KMS-11 (cell line): ENCODE measurements around the gene CCNYL1.

ENCODE experiments used
- H2AFZ ChIP-seq: fragments of 200-600 bp; sonication (generic); 2 replicates; pipeline ENCODE4 v1.6.1; 2016; ENCODE audit warnings: antibody characterized with exemption, mixed run types, low read depth
- H3K27ac ChIP-seq: fragments of 200-600 bp; sonication (generic); 2 replicates; pipeline ENCODE4 v1.6.1; 2016; ENCODE audit warnings: mild to moderate bottlenecking, mixed run types
- H3K27me3 ChIP-seq: fragments of 200-600 bp; sonication (generic); 2 replicates; pipeline ENCODE4 v1.6.1; 2017; ENCODE audit warnings: mild to moderate bottlenecking, low read depth, mixed run types, moderate library complexity; ENCODE audit not compliant: insufficient read depth
- H3K36me3 ChIP-seq: fragments of 200-600 bp; sonication (generic); 2 replicates; pipeline ENCODE4 v1.6.1; 2017; ENCODE audit warnings: mild to moderate bottlenecking, mixed run types; ENCODE audit not compliant: insufficient read depth
- H3K4me1 ChIP-seq: fragments of 200-600 bp; sonication (generic); 2 replicates; pipeline ENCODE4 v1.6.1; 2016; ENCODE audit warnings: mild to moderate bottlenecking, low read depth, mixed run types; ENCODE audit not compliant: poor library complexity, severe bottlenecking
- H3K4me2 ChIP-seq: fragments of 200-600 bp; sonication (generic); 2 replicates; pipeline ENCODE4 v1.7.0; 2016; ENCODE audit warnings: mild to moderate bottlenecking, mixed run types
- H3K4me3 ChIP-seq: fragments of 200-600 bp; sonication (generic); IDR thresholded peaks from 2 replicates; pipeline ENCODE4 v1.6.1; 2017; ENCODE audit warnings: low read depth, low read length, mixed read lengths; ENCODE audit not compliant: insufficient read depth
- H3K79me2 ChIP-seq: fragments of 200-600 bp; sonication (generic); 2 replicates; pipeline ENCODE4 v1.6.1; 2016; ENCODE audit warnings: low read depth, mixed run types; ENCODE audit not compliant: insufficient read depth
- H3K9ac ChIP-seq: fragments of 200-600 bp; sonication (generic); 2 replicates; pipeline ENCODE4 v1.6.1; 2016; ENCODE audit warnings: mild to moderate bottlenecking, mixed run types
- H4K20me1 ChIP-seq: fragments of 200-600 bp; sonication (generic); 2 replicates; pipeline ENCODE4 v1.6.1; 2016; ENCODE audit warnings: mild to moderate bottlenecking, mixed run types; ENCODE audit not compliant: insufficient read depth
- CTCF ChIP-seq: fragments of 200-600 bp; sonication (generic); conservative IDR thresholded peaks from 2 replicates; pipeline ENCODE4 v1.6.1; 2017; ENCODE audit warnings: low read depth, mild to moderate bottlenecking, antibody characterized with exemption, low read length, moderate library complexity, mixed read lengths

The CCNYL1 gene

GRCh38 chr2:207710814-207711740 lies at the start of gene CCNYL1:
Gene CCNYL1, plus strand, starts transcription at chr2:207711640. Its CDS starts 257 bp downstream, at chr2:207711897.
- peaks cover 15% of the 10 kb centered on the region for H3K79me2 ChIP-seq
- peaks cover 12% of the 10 kb centered on the region for H3K4me1 ChIP-seq
- peak within 1 kb of the TSS; percentile 91 for H3K4me2 ChIP-seq
- no peaks in the 10 kb centered on the region for H4K20me1 ChIP-seq
- H3K36me3 ChIP-seq, result no peaks in the 10 kb centered on the region
- H3K27ac ChIP-seq, result peak within 1 kb of the TSS; percentile 80
- peak within 1 kb of the TSS; percentile 100 for H2AFZ ChIP-seq
- H3K9ac ChIP-seq, result peak within 1 kb of the TSS; percentile 64
- peak within 1 kb of the TSS; percentile 73 for H3K4me3 ChIP-seq
- H3K27me3 ChIP-seq, result no peaks in the 10 kb centered on the region
- TF ChIP-seq CTCF, result no peak

GRCh38 chr2:207662203-207662602 lies 49.2 kb upstream of the CCNYL1 start:
- Histone ChIP-seq H3K9ac (no peak overlapping the region), H4K20me1 (no peaks in the 10 kb centered on the region), H3K27ac (no peak overlapping the region), H3K4me3 (no peak overlapping the region), H3K4me2 (no peak overlapping the region), H3K79me2 (no peaks in the 10 kb centered on the region), H2AFZ (no peak overlapping the region), H3K36me3 (no peaks in the 10 kb centered on the region), H3K27me3 (no peaks in the 10 kb centered on the region), H3K4me1 (peaks cover 5% of the 10 kb centered on the region)
- no peak for TF ChIP-seq CTCF

GRCh38 chr2:207663870-207664545 lies 47.4 kb upstream of the CCNYL1 start:
- no peak overlapping the region for H3K9ac ChIP-seq
- TF ChIP-seq CTCF, result no peak
- no peak overlapping the region for H2AFZ ChIP-seq
- no peaks in the 10 kb centered on the region for H3K27me3 ChIP-seq
- H3K27ac ChIP-seq, result no peak overlapping the region
- peaks cover 5% of the 10 kb centered on the region for H3K4me1 ChIP-seq
- no peaks in the 10 kb centered on the region for H3K79me2 ChIP-seq
- H3K4me2 ChIP-seq, result no peak overlapping the region
- no peak overlapping the region for H3K4me3 ChIP-seq
- H4K20me1 ChIP-seq, result no peaks in the 10 kb centered on the region
- H3K36me3 ChIP-seq, result no peaks in the 10 kb centered on the region

GRCh38 chr2:207670887-207671286 lies 40.6 kb upstream of the CCNYL1 start:
- no peaks in the 10 kb centered on the region for H3K4me1 ChIP-seq
- H2AFZ ChIP-seq, result no peak overlapping the region
- H3K4me3 ChIP-seq, result no peak overlapping the region
- H3K4me2 ChIP-seq, result no peak overlapping the region
- no peak overlapping the region for H3K9ac ChIP-seq
- no peak overlapping the region for H3K27ac ChIP-seq
- H3K27me3 ChIP-seq, result no peaks in the 10 kb centered on the region
- no peaks in the 10 kb centered on the region for H4K20me1 ChIP-seq
- no peaks in the 10 kb centered on the region for H3K79me2 ChIP-seq
- no peaks in the 10 kb centered on the region for H3K36me3 ChIP-seq
- TF ChIP-seq CTCF, result no peak
